Urinary bladder (tissue), 4 donors: ENCODE measurements around the gene FAM229A. TPM values are rescaled to one million over a fixed set of nuclear protein-coding genes. Genes with fewer than 3 reads are reported as not detected.
A peak's percentile ranks its signal among the peaks of the same experiment; 100 is the strongest.

ENCODE experiments used
- DNase-seq: peaks from one replicate; pipeline ENCODE4 v3.0.0-alpha.2; 2015; ENCODE audit errors: extremely low spot score
- H3K27ac ChIP-seq: one replicate; pipeline ENCODE4 v1.5.1; 2013; ENCODE audit warnings: low read depth, mild to moderate bottlenecking, moderate library complexity
- H3K36me3 ChIP-seq: one replicate; pipeline ENCODE4 v1.6.1; 2013; ENCODE audit warnings: mild to moderate bottlenecking, moderate library complexity; ENCODE audit not compliant: insufficient read depth
- H3K4me1 ChIP-seq: one replicate; pipeline ENCODE4 v1.6.1; 2013; ENCODE audit warnings: mild to moderate bottlenecking, moderate library complexity; ENCODE audit not compliant: insufficient read depth
- H3K4me3 ChIP-seq: one replicate; pipeline ENCODE4 v1.5.1; 2013; ENCODE audit warnings: low read depth, low read length
- WGBS: extraction: QIAGEN DNeasy Blood & Tissue Kit; methylation state at CpG from one replicate; pipeline ENCODE4 v1.1.7; 2013; 5-methylcytosine and 5-hydroxymethylcytosine counted together
- polyA plus RNA-seq: library from polyadenylated mRNA; stranded (reverse); fragments of 200-250 nt; gene quantifications from one replicate; pipeline ENCODE4 v1.2.3, GENCODE V29; 2013
- total RNA-seq: library from RNA; depleted of rRNA; stranded (reverse); fragments of >200 nt; gene quantifications from one replicate; pipeline ENCODE4 v1.2.3, GENCODE V29; 2014
- donor health status: healthy with polysubstance abuse.
- donor health status: healthy.

Gene FAM229A
- total and polyA plus RNA-seq, 2 donors, result 3.2 to 7.3 TPM

- Histone ChIP-seq H3K4me1 (no peaks in the 10 kb centered on the region), H3K4me3 (peak within 1 kb of the TSS; percentile 66), H3K27ac (no peak within 1 kb of the TSS), H3K36me3 (no peaks in the 10 kb centered on the region)
- under 1% methylated on average over 93 of the region's 95 CpGs for WGBS
- DNase-seq, result peak; percentile 59
These were observed 26.3 kb downstream of the FAM229A start, which contains the start of gene MARCKSL1 for GRCh38 chr1:32335790-32336590. MARCKSL1 (minus strand) TSS chr1:32336233; CDS start chr1:32336033, 200 bp downstream.

- Histone ChIP-seq H3K4me1 (no peaks in the 10 kb centered on the region), H3K27ac (no peak overlapping the region), H3K36me3 (no peaks in the 10 kb centered on the region), H3K4me3 (peak overlapping the region; percentile 66)
- WGBS, result 1% methylated on average over 34 of the region's 34 CpGs
- DNase-seq, result no peak
These were observed 26.8 kb downstream of the FAM229A start for GRCh38 chr1:32335535-32335789.

- 4% methylated on average over 46 of the region's 46 CpGs for WGBS
These were observed 27.3 kb downstream of the FAM229A start for GRCh38 chr1:32334864-32335534.

GRCh38 chr1:32334274-32334861 lies 27.9 kb downstream of the FAM229A start:
- no peak for DNase-seq
- Histone ChIP-seq H3K4me1 (no peaks in the 10 kb centered on the region), H3K4me3 (no peak overlapping the region), H3K36me3 (no peaks in the 10 kb centered on the region), H3K27ac (no peak overlapping the region)
- 57% methylated on average over 9 of the region's 9 CpGs for WGBS

More at GRCh38 chr1:32334864-32335534, 27.3 kb downstream of the FAM229A start:
- no peak overlapping the region for H3K27ac ChIP-seq
- H3K4me1 ChIP-seq, result no peaks in the 10 kb centered on the region
- H3K36me3 ChIP-seq, result no peaks in the 10 kb centered on the region
- peak overlapping the region; percentile 66 for H3K4me3 ChIP-seq
- no peak for DNase-seq

- 83% methylated on average over 3 of the region's 3 CpGs for WGBS
- no peaks in the 10 kb centered on the region for H3K4me1 ChIP-seq
- H3K4me3 ChIP-seq, result no peak overlapping the region
- H3K27ac ChIP-seq, result no peak overlapping the region
- H3K36me3 ChIP-seq, result no peaks in the 10 kb centered on the region
- no peak for DNase-seq
These were observed 28.9 kb downstream of the FAM229A start for GRCh38 chr1:32333251-32333963.

GRCh38 chr1:32332290-32333079 lies 29.8 kb downstream of the FAM229A start:
- no peaks in the 10 kb centered on the region for H3K36me3 ChIP-seq
- 72% methylated on average over 3 of the region's 3 CpGs for WGBS
- no peak overlapping the region for H3K4me3 ChIP-seq
- no peak for DNase-seq
- H3K27ac ChIP-seq, result no peak overlapping the region
- H3K4me1 ChIP-seq, result no peaks in the 10 kb centered on the region

- no peak for DNase-seq
- WGBS, result 89% methylated on average over 12 of the region's 12 CpGs
- no peaks in the 10 kb centered on the region for H3K4me1 ChIP-seq
- no peak overlapping the region for H3K27ac ChIP-seq
- H3K4me3 ChIP-seq, result no peak overlapping the region
- no peaks in the 10 kb centered on the region for H3K36me3 ChIP-seq
These were observed 30.7 kb downstream of the FAM229A start for GRCh38 chr1:32331549-32331948.

- Histone ChIP-seq H3K36me3 (no peaks in the 10 kb centered on the region), H3K4me1 (no peaks in the 10 kb centered on the region), H3K4me3 (no peak overlapping the region), H3K27ac (no peak overlapping the region)
- no peak for DNase-seq
- WGBS, result 86% methylated on average over 12 of the region's 12 CpGs
These were observed 31.6 kb downstream of the FAM229A start for GRCh38 chr1:32330558-32331151.

GRCh38 chr1:32329931-32330466 lies 32.3 kb downstream of the FAM229A start:
- DNase-seq, result no peak
- H3K36me3 ChIP-seq, result no peaks in the 10 kb centered on the region
- no peaks in the 10 kb centered on the region for H3K4me1 ChIP-seq
- no peak overlapping the region for H3K27ac ChIP-seq
- WGBS, result 88% methylated on average over 4 of the region's 4 CpGs
- H3K4me3 ChIP-seq, result no peak overlapping the region

- 94% methylated on average over 11 of the region's 11 CpGs for WGBS
- H3K4me3 ChIP-seq, result no peak overlapping the region
- no peak for DNase-seq
These were observed 35.1 kb downstream of the FAM229A start for GRCh38 chr1:32327204-32327603.

GRCh38 chr1:32321712-32322291 lies 40.5 kb downstream of the FAM229A start:
- 46% methylated on average over 5 of the region's 5 CpGs for WGBS
- Histone ChIP-seq H3K36me3 (peaks cover 1% of the 10 kb centered on the region), H3K4me1 (no peaks in the 10 kb centered on the region), H3K4me3 (no peak overlapping the region), H3K27ac (no peak overlapping the region)
- DNase-seq, result no peak

More at GRCh38 chr1:32327204-32327603, 35.1 kb downstream of the FAM229A start:
- Histone ChIP-seq H3K36me3 (no peaks in the 10 kb centered on the region), H3K4me1 (no peaks in the 10 kb centered on the region), H3K27ac (no peak overlapping the region)

GRCh38 chr1:32318127-32318869 lies 44.0 kb downstream of the FAM229A start:
- H3K4me3 ChIP-seq, result no peak overlapping the region
- no peak for DNase-seq
- no peak overlapping the region for H3K27ac ChIP-seq
- H3K4me1 ChIP-seq, result no peaks in the 10 kb centered on the region
- 96% methylated on average over 10 of the region's 10 CpGs for WGBS
- H3K36me3 ChIP-seq, result peaks cover 2% of the 10 kb centered on the region
